ENCODE measurements around the gene CBLB.

The CBLB gene

GRCh38 chr3:105800320-105800719, 68.5 kb downstream of the CBLB start:
- H3K4me2 ChIP-seq (ENCODE audit: low read length), result peak overlapping the region; percentile 89
- TF ChIP-seq CTCF (IDR thresholded peaks at IDR 0.05; ENCODE audit: low read depth, low read length) (no peak), EZH2phosphoT487 (IDR thresholded peaks at IDR 0.05; ENCODE audit: low read depth) (no peak)

GRCh38 chr3:105799286-105799685, 69.5 kb downstream of the CBLB start:
- Histone ChIP-seq H3K4me3 (ENCODE audit: low read length) (no peak overlapping the region), H3K9ac (ENCODE audit: low read length) (peak overlapping the region; percentile 23; the same call in 1 of the 2 replicates), H3K4me1 (ENCODE audit: low read length) (peaks cover 69% of the 10 kb centered on the region), H3K27ac (ENCODE audit: low read length) (peak overlapping the region; percentile 80), H2AFZ (ENCODE audit: low read depth, low read length) (no peak overlapping the region), H3K27me3 (ENCODE audit: low read depth, low read length) (no peaks in the 10 kb centered on the region), H3K9me3 (ENCODE audit: insufficient read depth, low read length) (no peaks in the 10 kb centered on the region), H3K79me2 (ENCODE audit: low read length) (no peaks in the 10 kb centered on the region), H3K36me3 (replicated peaks; ENCODE audit: low read depth, low read length) (no peaks in the 10 kb centered on the region), H3K4me2 (ENCODE audit: low read length) (peak overlapping the region; percentile 67), H4K20me1 (ENCODE audit: insufficient read depth, low read length) (no peaks in the 10 kb centered on the region)
- no peak for TF ChIP-seq EZH2phosphoT487 (IDR thresholded peaks at IDR 0.05; ENCODE audit: low read depth)
- TF ChIP-seq CTCF (IDR thresholded peaks at IDR 0.05; ENCODE audit: low read depth, low read length), result no peak

More at GRCh38 chr3:105800320-105800719, 68.5 kb downstream of the CBLB start:
- Histone ChIP-seq H3K9ac (ENCODE audit: low read length) (peak overlapping the region; percentile 55), H4K20me1 (ENCODE audit: insufficient read depth, low read length) (no peaks in the 10 kb centered on the region), H3K27me3 (ENCODE audit: low read depth, low read length) (no peaks in the 10 kb centered on the region), H3K9me3 (ENCODE audit: insufficient read depth, low read length) (no peaks in the 10 kb centered on the region), H3K4me3 (ENCODE audit: low read length) (peak overlapping the region; percentile 55), H2AFZ (ENCODE audit: low read depth, low read length) (no peak overlapping the region), H3K79me2 (ENCODE audit: low read length) (no peaks in the 10 kb centered on the region), H3K36me3 (replicated peaks; ENCODE audit: low read depth, low read length) (no peaks in the 10 kb centered on the region), H3K27ac (ENCODE audit: low read length) (peak overlapping the region; percentile 80), H3K4me1 (ENCODE audit: low read length) (peaks cover 63% of the 10 kb centered on the region)

- Histone ChIP-seq H3K9ac (ENCODE audit: low read length) (peak overlapping the region; percentile 23), H3K27ac (ENCODE audit: low read length) (peak overlapping the region; percentile 68), H2AFZ (ENCODE audit: low read depth, low read length) (no peak overlapping the region), H3K4me2 (ENCODE audit: low read length) (peak overlapping the region; percentile 67), H3K4me3 (ENCODE audit: low read length) (peak overlapping the region; percentile 23), H3K27me3 (ENCODE audit: low read depth, low read length) (no peaks in the 10 kb centered on the region), H3K4me1 (ENCODE audit: low read length) (peaks cover 77% of the 10 kb centered on the region), H3K79me2 (ENCODE audit: low read length) (no peaks in the 10 kb centered on the region), H4K20me1 (ENCODE audit: insufficient read depth, low read length) (no peaks in the 10 kb centered on the region), H3K9me3 (ENCODE audit: insufficient read depth, low read length) (no peaks in the 10 kb centered on the region), H3K36me3 (replicated peaks; ENCODE audit: low read depth, low read length) (no peaks in the 10 kb centered on the region)
- no peak; the same call in 1 of the 2 replicates for TF ChIP-seq EZH2phosphoT487 (IDR thresholded peaks at IDR 0.05; ENCODE audit: low read depth)
- no peak for TF ChIP-seq CTCF (IDR thresholded peaks at IDR 0.05; ENCODE audit: low read depth, low read length)
These were observed 70.4 kb downstream of the CBLB start for GRCh38 chr3:105798381-105798934.

GRCh38 chr3:105793040-105793439, 75.8 kb downstream of the CBLB start:
- TF ChIP-seq EZH2phosphoT487 (IDR thresholded peaks at IDR 0.05; ENCODE audit: low read depth) (no peak), CTCF (IDR thresholded peaks at IDR 0.05; ENCODE audit: low read depth, low read length) (no peak)
- no peak overlapping the region for H3K4me3 ChIP-seq (ENCODE audit: low read length)
- H3K4me1 ChIP-seq (ENCODE audit: low read length), result peaks cover 44% of the 10 kb centered on the region
- no peaks in the 10 kb centered on the region for H3K27me3 ChIP-seq (ENCODE audit: low read depth, low read length)
- H3K79me2 ChIP-seq (ENCODE audit: low read length), result no peaks in the 10 kb centered on the region
- H4K20me1 ChIP-seq (ENCODE audit: insufficient read depth, low read length), result no peaks in the 10 kb centered on the region
- no peaks in the 10 kb centered on the region for H3K9me3 ChIP-seq (ENCODE audit: insufficient read depth, low read length)
- H3K9ac ChIP-seq (ENCODE audit: low read length), result no peak overlapping the region
- H3K36me3 ChIP-seq (replicated peaks; ENCODE audit: low read depth, low read length), result no peaks in the 10 kb centered on the region
- H2AFZ ChIP-seq (ENCODE audit: low read depth, low read length), result no peak overlapping the region
- no peak overlapping the region for H3K27ac ChIP-seq (ENCODE audit: low read length)
- H3K4me2 ChIP-seq (ENCODE audit: low read length), result no peak overlapping the region

Measured in OCI-LY3 (cell line).